ENCODE data around the gene MPPED2.

MPPED2 gene

GRCh38 chr11:30501744-30502143 is 84.4 kb downstream of the MPPED2 start:
- TF ChIP-seq CEBPB (IDR thresholded peaks at IDR 0.05) (no peak), RAD21 (IDR thresholded peaks at IDR 0.05; ENCODE audit: low read depth) (no peak), ZBTB7A (IDR thresholded peaks at IDR 0.05; ENCODE audit: low read depth) (no peak), FOXM1 (IDR thresholded peaks at IDR 0.05; ENCODE audit: borderline replicate concordance, low read depth) (no peak)

GRCh38 chr11:30499940-30500339 is 86.2 kb downstream of the MPPED2 start:
- TF ChIP-seq RAD21 (IDR thresholded peaks at IDR 0.05; ENCODE audit: low read depth) (no peak), CREB1 (IDR thresholded peaks at IDR 0.05; ENCODE audit: low read depth) (no peak), FOXM1 (IDR thresholded peaks at IDR 0.05; ENCODE audit: borderline replicate concordance, low read depth) (no peak), ZBTB7A (IDR thresholded peaks at IDR 0.05; ENCODE audit: low read depth) (no peak), EGR1 (IDR thresholded peaks at IDR 0.05) (no peak), TAF1 (IDR thresholded peaks at IDR 0.05; ENCODE audit: low read depth) (no peak), TEAD4 (IDR thresholded peaks at IDR 0.05) (no peak), EP300 (IDR thresholded peaks at IDR 0.05; ENCODE audit: borderline replicate concordance) (no peak), NFIC (IDR thresholded peaks at IDR 0.05) (no peak), CEBPB (IDR thresholded peaks at IDR 0.05) (no peak), MAX (IDR thresholded peaks at IDR 0.05) (no peak), YY1 (IDR thresholded peaks at IDR 0.05; ENCODE audit: low read depth) (no peak), TCF12 (IDR thresholded peaks at IDR 0.05; ENCODE audit: low read depth) (no peak)
- TF ChIP-seq, protein P1, sequence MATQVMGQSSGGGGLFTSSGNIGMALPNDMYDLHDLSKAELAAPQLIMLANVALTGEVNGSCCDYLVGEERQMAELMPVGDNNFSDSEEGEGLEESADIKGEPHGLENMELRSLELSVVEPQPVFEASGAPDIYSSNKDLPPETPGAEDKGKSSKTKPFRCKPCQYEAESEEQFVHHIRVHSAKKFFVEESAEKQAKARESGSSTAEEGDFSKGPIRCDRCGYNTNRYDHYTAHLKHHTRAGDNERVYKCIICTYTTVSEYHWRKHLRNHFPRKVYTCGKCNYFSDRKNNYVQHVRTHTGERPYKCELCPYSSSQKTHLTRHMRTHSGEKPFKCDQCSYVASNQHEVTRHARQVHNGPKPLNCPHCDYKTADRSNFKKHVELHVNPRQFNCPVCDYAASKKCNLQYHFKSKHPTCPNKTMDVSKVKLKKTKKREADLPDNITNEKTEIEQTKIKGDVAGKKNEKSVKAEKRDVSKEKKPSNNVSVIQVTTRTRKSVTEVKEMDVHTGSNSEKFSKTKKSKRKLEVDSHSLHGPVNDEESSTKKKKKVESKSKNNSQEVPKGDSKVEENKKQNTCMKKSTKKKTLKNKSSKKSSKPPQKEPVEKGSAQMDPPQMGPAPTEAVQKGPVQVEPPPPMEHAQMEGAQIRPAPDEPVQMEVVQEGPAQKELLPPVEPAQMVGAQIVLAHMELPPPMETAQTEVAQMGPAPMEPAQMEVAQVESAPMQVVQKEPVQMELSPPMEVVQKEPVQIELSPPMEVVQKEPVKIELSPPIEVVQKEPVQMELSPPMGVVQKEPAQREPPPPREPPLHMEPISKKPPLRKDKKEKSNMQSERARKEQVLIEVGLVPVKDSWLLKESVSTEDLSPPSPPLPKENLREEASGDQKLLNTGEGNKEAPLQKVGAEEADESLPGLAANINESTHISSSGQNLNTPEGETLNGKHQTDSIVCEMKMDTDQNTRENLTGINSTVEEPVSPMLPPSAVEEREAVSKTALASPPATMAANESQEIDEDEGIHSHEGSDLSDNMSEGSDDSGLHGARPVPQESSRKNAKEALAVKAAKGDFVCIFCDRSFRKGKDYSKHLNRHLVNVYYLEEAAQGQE (IDR thresholded peaks at IDR 0.05; ENCODE audit: low read depth), result no peak
- TF ChIP-seq, protein P2, sequence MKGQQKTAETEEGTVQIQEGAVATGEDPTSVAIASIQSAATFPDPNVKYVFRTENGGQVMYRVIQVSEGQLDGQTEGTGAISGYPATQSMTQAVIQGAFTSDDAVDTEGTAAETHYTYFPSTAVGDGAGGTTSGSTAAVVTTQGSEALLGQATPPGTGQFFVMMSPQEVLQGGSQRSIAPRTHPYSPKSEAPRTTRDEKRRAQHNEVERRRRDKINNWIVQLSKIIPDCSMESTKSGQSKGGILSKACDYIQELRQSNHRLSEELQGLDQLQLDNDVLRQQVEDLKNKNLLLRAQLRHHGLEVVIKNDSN (IDR thresholded peaks at IDR 0.05), result no peak

- TF ChIP-seq MAX (IDR thresholded peaks at IDR 0.05) (no peak), TAF1 (IDR thresholded peaks at IDR 0.05; ENCODE audit: low read depth) (no peak), CEBPB (IDR thresholded peaks at IDR 0.05) (no peak), EP300 (IDR thresholded peaks at IDR 0.05; ENCODE audit: borderline replicate concordance) (no peak), NFIC (IDR thresholded peaks at IDR 0.05) (no peak), TCF12 (IDR thresholded peaks at IDR 0.05; ENCODE audit: low read depth) (no peak), ZBTB7A (IDR thresholded peaks at IDR 0.05; ENCODE audit: low read depth) (no peak), FOXM1 (IDR thresholded peaks at IDR 0.05; ENCODE audit: borderline replicate concordance, low read depth) (no peak), CREB1 (IDR thresholded peaks at IDR 0.05; ENCODE audit: low read depth) (no peak), RAD21 (IDR thresholded peaks at IDR 0.05; ENCODE audit: low read depth) (no peak), TEAD4 (IDR thresholded peaks at IDR 0.05) (no peak)
- TF ChIP-seq, protein P2 (IDR thresholded peaks at IDR 0.05), result no peak
Measured at GRCh38 chr11:30497600-30497999, 88.6 kb downstream of the MPPED2 start.

DNA sequence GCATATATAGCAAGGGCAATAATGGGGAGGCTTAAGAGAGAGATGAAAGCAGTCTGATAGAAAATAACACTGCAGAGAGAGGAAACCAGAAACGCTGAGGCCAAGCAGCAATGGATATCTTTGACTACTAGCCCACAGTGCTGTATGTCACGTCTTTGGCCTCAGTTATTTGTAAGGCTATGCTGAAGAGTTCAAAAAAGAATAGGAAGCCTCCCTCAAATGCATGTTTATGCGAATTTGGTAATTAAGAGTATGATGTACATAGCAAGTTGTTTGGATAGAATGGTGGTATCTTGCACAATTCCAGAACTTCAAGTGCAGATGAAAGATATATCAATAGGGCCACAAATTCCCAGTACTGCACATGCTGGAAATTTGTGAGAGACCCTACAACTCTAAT is 89.2 kb downstream of the MPPED2 start:
- TF ChIP-seq, protein P2 (IDR thresholded peaks at IDR 0.05), result no peak
- TF ChIP-seq, protein P1 (IDR thresholded peaks at IDR 0.05; ENCODE audit: low read depth), result no peak
- TF ChIP-seq ZBTB7A (IDR thresholded peaks at IDR 0.05; ENCODE audit: low read depth) (no peak), TAF1 (IDR thresholded peaks at IDR 0.05; ENCODE audit: low read depth) (no peak), TEAD4 (IDR thresholded peaks at IDR 0.05) (no peak)

GRCh38 chr11:30495437-30495836 is 90.7 kb downstream of the MPPED2 start:
- no peak for TF ChIP-seq EP300 (IDR thresholded peaks at IDR 0.05; ENCODE audit: borderline replicate concordance)

GRCh38 chr11:30489511-30489910 is 96.6 kb downstream of the MPPED2 start:
- peak; percentile 91 for TF ChIP-seq EP300 (IDR thresholded peaks at IDR 0.05; ENCODE audit: borderline replicate concordance)
- TF ChIP-seq FOXM1 (IDR thresholded peaks at IDR 0.05; ENCODE audit: borderline replicate concordance, low read depth), result peak; percentile 80
- no peak for TF ChIP-seq EGR1 (IDR thresholded peaks at IDR 0.05)
- TF ChIP-seq ZBTB7A (IDR thresholded peaks at IDR 0.05; ENCODE audit: low read depth), result no peak
- peak; percentile 92 for TF ChIP-seq TCF12 (IDR thresholded peaks at IDR 0.05; ENCODE audit: low read depth)
- TF ChIP-seq MAX (IDR thresholded peaks at IDR 0.05), result no peak
- peak; percentile 81 for TF ChIP-seq TEAD4 (IDR thresholded peaks at IDR 0.05)
- TF ChIP-seq CEBPB (IDR thresholded peaks at IDR 0.05), result no peak; the same call in 1 of the 2 replicates
- no peak for TF ChIP-seq TAF1 (IDR thresholded peaks at IDR 0.05; ENCODE audit: low read depth)
- TF ChIP-seq, protein P1 (IDR thresholded peaks at IDR 0.05; ENCODE audit: low read depth), result no peak
- TF ChIP-seq CREB1 (IDR thresholded peaks at IDR 0.05; ENCODE audit: low read depth), result no peak
- TF ChIP-seq, protein P2 (IDR thresholded peaks at IDR 0.05), result no peak
- TF ChIP-seq RAD21 (IDR thresholded peaks at IDR 0.05; ENCODE audit: low read depth), result 0 out of 2 replicates have a peak, but pooled peaks have one; percentile 13
- TF ChIP-seq YY1 (IDR thresholded peaks at IDR 0.05; ENCODE audit: low read depth), result peak; percentile 72
- TF ChIP-seq NFIC (IDR thresholded peaks at IDR 0.05), result peak; percentile 77

Data from Ishikawa (cell line).